Large intestine (tissue), 3 donors: ENCODE data around the gene GREM1. TPM values are rescaled to one million over a fixed set of nuclear protein-coding genes. Genes with fewer than 3 reads are reported as not detected.

Source experiments
- DNase-seq, 2 donors: peaks; one replicate each; pipeline versions ENCODE4 v3.0.0 to v3.0.0-alpha.2; 2013
- H3K27ac ChIP-seq: one replicate; pipeline ENCODE4 v1.5.1; 2013; ENCODE audit warnings: low read length
- H3K27me3 ChIP-seq: 2 replicates; pipeline ENCODE4 v1.6.1; 2013; ENCODE audit warnings: low read length; ENCODE audit not compliant: control insufficient read depth, insufficient read depth
- H3K36me3 ChIP-seq: 2 replicates; pipeline ENCODE4 v1.6.1; 2013; ENCODE audit warnings: low read length; ENCODE audit not compliant: control insufficient read depth, insufficient read depth
- H3K4me1 ChIP-seq: one replicate; pipeline ENCODE4 v1.6.1; 2013; ENCODE audit warnings: low read length; ENCODE audit not compliant: control insufficient read depth, insufficient read depth
- H3K4me3 ChIP-seq: one replicate; pipeline ENCODE4 v1.5.1; 2013; ENCODE audit warnings: low read length
- H3K9me3 ChIP-seq: one replicate; pipeline ENCODE4 v1.6.1; 2013; ENCODE audit warnings: mild to moderate bottlenecking, low read depth, low read length, moderate library complexity; ENCODE audit not compliant: control insufficient read depth
- WGBS: methylation state at CpG from one replicate; pipeline ENCODE4 v1.1.5; 2013; ENCODE audit warnings: low lambda C conversion rate; ENCODE audit not compliant: insufficient coverage; 5-methylcytosine and 5-hydroxymethylcytosine counted together
- polyA plus RNA-seq: library from polyadenylated mRNA; unstranded; fragments of 120-200 nt; gene quantifications from one replicate; pipeline ENCODE4 v1.2.1, GENCODE V29; 2013

Gene GREM1
- polyA plus RNA-seq, 1 donor: 26.2 TPM

DNA sequence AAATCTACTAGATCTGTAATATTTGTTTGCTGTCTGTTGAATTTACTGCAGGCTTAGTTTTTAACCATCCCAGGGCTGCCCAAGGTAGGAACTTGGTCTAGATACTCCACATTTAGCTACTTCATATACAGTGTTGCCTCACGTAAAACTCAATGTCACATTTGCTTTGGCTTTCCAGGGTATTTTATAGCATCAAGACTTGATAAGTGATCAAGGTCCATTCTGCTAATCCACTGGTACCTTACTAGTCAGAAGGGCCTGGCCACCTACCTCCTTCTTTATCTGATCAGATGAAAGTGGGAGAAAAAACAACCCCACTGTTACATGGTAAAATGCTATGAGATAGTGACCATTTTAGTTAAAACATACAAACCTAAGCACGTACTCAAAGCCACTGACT is 25.5 kb upstream of the GREM1 start:
- Histone ChIP-seq H3K27me3 (no peaks in the 10 kb centered on the region), H3K4me3 (no peak overlapping the region), H3K36me3 (no peaks in the 10 kb centered on the region), H3K9me3 (no peaks in the 10 kb centered on the region), H3K4me1 (no peaks in the 10 kb centered on the region), H3K27ac (no peak overlapping the region)
- DNase-seq: peak; percentile 25 to 30
- no CpG with 5 or more reads among the region's 2 CpGs for WGBS

DNA sequence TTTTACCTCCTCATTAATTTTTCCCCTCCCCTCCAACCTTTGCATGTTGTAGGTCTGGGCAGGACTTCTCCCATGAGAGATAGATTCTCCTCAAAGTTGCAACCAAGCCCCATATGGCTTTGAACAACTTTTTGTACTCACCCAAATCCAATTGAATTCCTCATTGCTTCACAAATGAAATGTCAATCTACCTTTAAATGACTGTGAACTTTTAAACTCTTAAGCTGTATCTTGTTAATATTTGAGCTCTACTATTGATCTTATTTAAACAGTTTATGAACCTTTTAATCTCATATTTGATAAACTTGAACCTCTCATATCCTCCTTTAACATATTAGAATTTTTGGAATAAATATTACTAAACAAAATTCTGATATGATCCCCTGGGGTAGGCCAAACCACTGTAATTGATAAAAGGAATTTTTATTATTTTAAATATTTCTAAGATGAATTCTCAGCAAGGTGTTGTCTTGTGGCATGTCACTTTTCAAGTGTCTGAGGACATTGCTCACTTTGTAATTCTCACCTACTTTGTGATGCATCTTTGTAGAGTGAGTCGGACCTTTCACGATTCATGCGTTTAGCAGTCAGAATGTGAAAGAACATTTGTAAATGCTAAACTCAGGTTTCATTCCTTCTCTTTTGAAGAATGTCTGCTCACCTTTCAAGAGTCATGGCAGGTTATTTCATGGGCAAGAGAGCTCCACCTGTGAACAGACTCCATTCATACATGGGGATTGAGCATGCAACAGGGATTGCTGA is 23.4 kb upstream of the GREM1 start:
- no peaks in the 10 kb centered on the region for H3K4me1 ChIP-seq
- WGBS: no CpG with 5 or more reads among the region's 3 CpGs

DNA sequence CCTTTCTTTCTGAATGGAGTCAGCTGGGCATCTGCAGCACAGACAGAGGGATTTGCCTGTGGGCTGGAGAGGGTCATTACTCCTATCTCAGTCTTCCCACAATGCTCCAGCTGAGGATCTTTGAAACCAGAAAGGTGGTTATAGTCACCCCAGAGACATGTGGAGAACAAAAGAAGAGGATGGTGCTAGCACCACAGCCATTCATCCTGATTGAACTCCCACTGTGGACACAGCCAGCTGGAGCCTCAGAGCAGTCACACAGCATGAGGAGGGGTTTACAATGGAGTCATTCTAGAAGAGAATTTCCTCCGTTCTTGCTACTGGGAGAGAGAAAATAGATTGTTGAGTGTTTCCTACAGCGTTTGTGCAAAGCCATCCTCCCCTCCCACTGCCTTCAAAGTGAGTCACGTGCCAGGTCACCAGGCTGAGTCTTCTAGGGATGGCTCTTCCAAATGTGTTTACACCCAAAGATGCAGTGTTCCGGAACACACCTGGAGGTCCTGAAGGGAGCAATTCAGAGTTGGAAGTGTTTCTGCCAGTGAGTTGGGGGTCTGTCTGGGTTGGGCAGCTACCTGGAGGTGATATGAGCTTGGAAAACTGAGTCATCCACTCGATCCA is 18.9 kb upstream of the GREM1 start:
- no CpG with 5 or more reads among the region's 5 CpGs for WGBS
- H3K9me3 ChIP-seq: no peaks in the 10 kb centered on the region
- H3K4me3 ChIP-seq: no peak overlapping the region
- no peaks in the 10 kb centered on the region for H3K36me3 ChIP-seq
- no peak for DNase-seq
- H3K27ac ChIP-seq: no peak overlapping the region
- H3K27me3 ChIP-seq: no peaks in the 10 kb centered on the region
- H3K4me1 ChIP-seq: no peaks in the 10 kb centered on the region

More for the DNA sequence above, 23.4 kb upstream of the GREM1 start:
- Histone ChIP-seq H3K36me3 (no peaks in the 10 kb centered on the region), H3K9me3 (no peaks in the 10 kb centered on the region), H3K4me3 (no peak overlapping the region), H3K27ac (no peak overlapping the region), H3K27me3 (no peaks in the 10 kb centered on the region)
- no peak for DNase-seq

DNA sequence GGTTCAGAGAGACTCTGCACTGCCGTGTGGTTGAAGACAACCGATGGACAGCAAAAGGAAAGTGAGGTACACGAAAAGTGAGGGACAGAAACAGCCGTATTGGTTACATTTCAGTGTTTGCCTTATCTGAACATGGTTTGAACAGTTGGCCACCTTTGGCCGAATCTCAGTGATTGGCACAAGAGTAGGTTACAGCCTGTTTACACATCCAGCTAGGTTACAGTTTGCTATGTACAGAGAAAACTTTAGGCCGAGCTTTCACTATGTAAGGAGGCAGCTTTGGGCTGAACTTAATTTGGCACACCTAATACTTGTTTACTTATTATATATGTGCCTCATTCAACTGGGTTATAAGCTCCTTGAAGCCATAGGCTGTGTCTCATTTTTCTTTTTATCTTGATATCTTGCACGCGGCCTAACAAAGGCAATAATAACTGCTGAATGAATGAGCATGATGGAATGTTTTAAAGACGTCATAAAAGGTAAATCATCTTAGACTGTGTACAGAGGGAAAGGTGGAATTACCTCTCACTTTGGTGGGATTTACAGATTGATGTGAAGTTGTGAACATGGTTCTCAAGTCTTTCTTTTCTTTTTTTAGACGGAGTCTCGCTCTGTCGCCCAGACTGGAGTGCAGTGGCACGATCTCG is 17.2 kb upstream of the GREM1 start:
- no peak overlapping the region for H3K27ac ChIP-seq
- H3K4me1 ChIP-seq: no peaks in the 10 kb centered on the region
- no peaks in the 10 kb centered on the region for H3K9me3 ChIP-seq
- no peaks in the 10 kb centered on the region for H3K36me3 ChIP-seq
- no peak overlapping the region for H3K4me3 ChIP-seq
- 31% methylated on average over 3 of the region's 14 CpGs for WGBS
- no peaks in the 10 kb centered on the region for H3K27me3 ChIP-seq
- peak; percentile 36 to 61 for DNase-seq

DNA sequence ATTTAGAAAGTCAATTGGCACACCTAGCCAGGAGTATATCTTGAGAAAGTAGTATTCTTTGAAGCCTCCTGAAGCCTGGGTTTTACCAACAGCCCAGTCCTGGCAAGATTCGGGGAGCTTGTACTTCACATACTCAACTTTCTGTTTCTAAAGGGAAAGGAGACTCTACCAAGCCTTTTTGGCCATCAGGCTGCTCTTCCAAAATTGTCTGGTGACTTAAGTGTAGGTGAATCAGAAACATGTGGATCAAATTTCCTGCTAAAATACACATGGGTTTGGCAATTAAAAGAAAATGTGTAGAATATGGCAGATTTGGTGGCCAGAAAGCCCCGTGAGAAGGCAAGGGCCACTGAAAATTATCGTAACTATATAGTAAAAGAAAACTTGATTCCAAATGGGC is 15.9 kb upstream of the GREM1 start:
- Histone ChIP-seq H3K36me3 (no peaks in the 10 kb centered on the region), H3K4me1 (no peaks in the 10 kb centered on the region), H3K27ac (no peak overlapping the region), H3K4me3 (no peak overlapping the region), H3K9me3 (no peaks in the 10 kb centered on the region), H3K27me3 (no peaks in the 10 kb centered on the region)
- WGBS: no CpG with 5 or more reads among the region's 3 CpGs
- no peak for DNase-seq

DNA sequence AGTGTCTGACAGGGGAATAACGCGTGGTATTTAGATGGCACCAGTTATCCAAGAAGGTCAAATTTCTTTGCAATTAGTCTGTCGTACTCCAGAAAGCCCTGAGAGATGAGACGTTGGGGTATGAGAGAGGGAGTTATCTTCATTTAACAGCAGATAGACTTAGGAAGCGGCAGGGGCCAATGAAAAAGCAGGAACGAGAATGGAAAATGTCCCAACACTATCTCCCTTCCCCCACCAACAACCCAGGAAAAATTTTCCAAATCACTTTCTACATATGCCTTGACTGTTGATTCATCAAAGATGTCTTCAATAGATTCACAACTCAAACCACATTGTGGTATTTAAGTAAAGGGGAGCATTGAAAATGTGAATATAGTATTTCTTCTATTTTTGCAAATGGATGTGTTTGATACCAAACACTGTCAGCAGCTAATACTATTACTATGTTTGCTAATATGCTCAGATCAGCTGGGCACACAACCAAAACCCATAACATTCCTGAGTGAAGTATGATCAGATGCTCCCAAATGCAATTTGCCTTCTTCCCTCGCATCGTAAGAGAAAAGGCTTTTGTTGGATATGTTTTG is 13.3 kb upstream of the GREM1 start:
- Histone ChIP-seq H3K27ac (no peak overlapping the region), H3K4me1 (no peaks in the 10 kb centered on the region), H3K36me3 (no peaks in the 10 kb centered on the region), H3K4me3 (no peak overlapping the region), H3K9me3 (no peaks in the 10 kb centered on the region), H3K27me3 (no peaks in the 10 kb centered on the region)
- WGBS: no CpG with 5 or more reads among the region's 8 CpGs
- no peak for DNase-seq

DNA sequence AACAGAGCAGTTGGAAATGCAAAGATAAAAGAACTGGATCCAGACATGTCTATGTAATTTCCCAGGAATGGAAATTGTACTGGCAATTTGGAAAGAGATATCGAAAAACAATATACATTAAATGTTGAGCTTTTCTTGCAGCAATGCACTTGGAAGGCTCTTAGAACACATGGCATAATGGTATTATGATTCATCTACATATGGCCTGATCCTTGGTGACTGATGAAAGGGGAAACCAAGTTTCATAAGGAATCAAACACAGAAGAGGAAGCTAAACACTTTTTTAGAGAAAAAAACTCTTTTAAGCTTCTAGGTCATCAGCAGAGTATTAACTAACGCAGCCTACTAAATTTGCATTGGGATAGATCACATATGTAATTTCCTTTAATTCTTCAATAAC is 12.4 kb upstream of the GREM1 start:
- Histone ChIP-seq H3K4me1 (no peaks in the 10 kb centered on the region), H3K27ac (no peak overlapping the region), H3K27me3 (no peaks in the 10 kb centered on the region), H3K36me3 (no peaks in the 10 kb centered on the region), H3K9me3 (no peaks in the 10 kb centered on the region), H3K4me3 (no peak overlapping the region)
- 100% methylated on average over 1 of the region's 2 CpGs for whole genome bisulfite sequencing
- DNase-seq: no peak

DNA sequence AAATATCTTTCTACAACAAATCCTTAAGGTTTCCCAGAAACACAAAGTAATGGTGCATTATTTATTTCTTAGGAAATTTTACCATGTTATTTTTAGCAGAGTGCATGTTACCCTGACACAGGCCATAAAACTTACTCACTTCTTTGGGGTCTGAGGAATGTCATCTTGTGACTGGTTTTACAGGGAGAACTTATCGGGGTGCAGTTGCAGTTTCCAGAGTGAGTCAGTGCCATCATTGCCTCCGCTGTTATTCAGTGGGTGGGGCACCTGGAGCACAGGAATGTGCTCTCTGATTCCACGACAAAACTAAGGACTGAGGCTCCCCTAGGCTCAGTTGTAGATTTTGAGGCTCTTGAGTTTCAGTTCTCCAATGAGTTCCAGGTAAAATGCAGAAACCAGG is 11.1 kb upstream of the GREM1 start:
- Histone ChIP-seq H3K4me3 (no peak overlapping the region), H3K27me3 (no peaks in the 10 kb centered on the region), H3K36me3 (no peaks in the 10 kb centered on the region), H3K9me3 (no peaks in the 10 kb centered on the region), H3K27ac (no peak overlapping the region), H3K4me1 (no peaks in the 10 kb centered on the region)
- no CpG with 5 or more reads among the region's 3 CpGs for WGBS
- peak in 1 of 2 donors; percentile 42 for DNase-seq

DNA sequence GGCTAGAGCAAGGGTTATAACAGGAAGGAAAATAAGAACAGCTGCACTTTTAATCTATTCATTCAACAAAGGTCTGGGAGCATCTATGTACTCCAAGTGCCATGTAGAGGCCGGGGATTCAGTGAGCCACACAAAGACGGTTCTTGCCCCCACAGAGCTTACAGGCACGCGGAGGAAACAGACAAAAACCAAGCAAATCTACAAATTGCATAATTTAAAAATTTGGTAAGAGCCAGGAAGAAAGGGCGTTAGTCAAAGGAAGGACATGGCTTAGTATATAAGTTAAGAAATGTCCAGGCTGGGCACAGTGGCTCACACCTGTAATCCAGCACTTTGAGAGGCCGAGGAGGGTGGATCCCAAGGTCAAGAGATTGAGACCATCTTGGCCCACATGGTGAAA is 10.4 kb upstream of the GREM1 start:
- no CpG with 5 or more reads among the region's 6 CpGs for WGBS
- H3K36me3 ChIP-seq: no peaks in the 10 kb centered on the region
- no peaks in the 10 kb centered on the region for H3K9me3 ChIP-seq
- H3K4me3 ChIP-seq: no peak overlapping the region
- peaks cover 2% of the 10 kb centered on the region for H3K27me3 ChIP-seq
- no peak overlapping the region for H3K27ac ChIP-seq
- no peak for DNase-seq
- H3K4me1 ChIP-seq: no peaks in the 10 kb centered on the region

DNA sequence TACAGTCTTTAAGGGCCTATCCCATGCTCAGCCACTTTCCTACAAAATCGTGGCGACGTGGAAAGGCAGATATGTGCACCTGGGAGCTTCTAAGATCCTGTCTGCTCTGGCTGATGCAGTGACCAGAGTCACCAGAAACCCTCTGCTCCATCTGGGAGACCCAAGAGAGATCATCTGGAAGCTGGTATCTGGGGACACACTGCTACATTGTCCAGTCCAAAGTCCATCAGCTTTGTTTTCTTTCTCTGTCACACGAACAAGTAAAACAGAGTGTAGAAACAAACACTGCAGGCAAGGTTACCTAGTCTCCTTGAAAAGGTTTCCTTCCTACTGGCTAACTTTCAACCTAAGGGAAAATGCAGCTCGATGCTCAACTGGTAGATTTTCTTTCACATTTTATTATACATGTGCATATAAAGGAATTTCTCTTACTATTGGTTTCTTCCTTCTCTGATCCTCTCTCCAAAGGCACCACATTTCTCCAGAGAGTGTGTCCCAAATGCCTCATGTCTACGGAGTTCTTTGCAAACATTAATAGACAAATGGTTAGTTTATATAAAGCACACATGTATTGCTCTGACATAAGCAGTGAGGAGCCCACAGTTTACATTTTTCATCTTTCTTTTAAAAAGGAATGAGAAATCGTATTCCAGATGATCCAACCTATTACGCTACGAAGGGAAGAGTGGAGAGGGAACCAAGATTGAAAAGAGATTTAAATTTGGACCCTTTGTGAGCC is 8.3 kb upstream of the GREM1 start:
- H3K27me3 ChIP-seq: peaks cover 8% of the 10 kb centered on the region
- DNase-seq: no peak
- H3K4me3 ChIP-seq: no peak overlapping the region
- no peaks in the 10 kb centered on the region for H3K9me3 ChIP-seq
- H3K27ac ChIP-seq: no peak overlapping the region
- no peaks in the 10 kb centered on the region for H3K36me3 ChIP-seq
- WGBS: 83% methylated on average over 2 of the region's 9 CpGs
- H3K4me1 ChIP-seq: no peaks in the 10 kb centered on the region
